Breast epithelium (tissue), 3 donors: ENCODE data around the gene ASCC3.

Experiments used
- POLR2AphosphoS5 ChIP-seq, 3 donors: sonication (generic); formaldehyde crosslinking; IDR thresholded peaks; one replicate each; pipeline ENCODE4 v1.6.1; 2017; ENCODE audit warnings: antibody characterized with exemption in 3 of 3
- TF ChIP-seq, protein P1 (sequence below), 3 donors: fragments of 450-650 bp; IDR thresholded peaks; one replicate each; pipeline ENCODE4 v1.5.1; 2016 to 2017; ENCODE audit warnings: antibody characterized with exemption in 3 of 3, mild to moderate bottlenecking in 3 of 3, moderate library complexity in 3 of 3

- TF ChIP-seq POLR2AphosphoS5 (IDR thresholded peaks at IDR 0.05): no peak
- TF ChIP-seq, protein P1, sequence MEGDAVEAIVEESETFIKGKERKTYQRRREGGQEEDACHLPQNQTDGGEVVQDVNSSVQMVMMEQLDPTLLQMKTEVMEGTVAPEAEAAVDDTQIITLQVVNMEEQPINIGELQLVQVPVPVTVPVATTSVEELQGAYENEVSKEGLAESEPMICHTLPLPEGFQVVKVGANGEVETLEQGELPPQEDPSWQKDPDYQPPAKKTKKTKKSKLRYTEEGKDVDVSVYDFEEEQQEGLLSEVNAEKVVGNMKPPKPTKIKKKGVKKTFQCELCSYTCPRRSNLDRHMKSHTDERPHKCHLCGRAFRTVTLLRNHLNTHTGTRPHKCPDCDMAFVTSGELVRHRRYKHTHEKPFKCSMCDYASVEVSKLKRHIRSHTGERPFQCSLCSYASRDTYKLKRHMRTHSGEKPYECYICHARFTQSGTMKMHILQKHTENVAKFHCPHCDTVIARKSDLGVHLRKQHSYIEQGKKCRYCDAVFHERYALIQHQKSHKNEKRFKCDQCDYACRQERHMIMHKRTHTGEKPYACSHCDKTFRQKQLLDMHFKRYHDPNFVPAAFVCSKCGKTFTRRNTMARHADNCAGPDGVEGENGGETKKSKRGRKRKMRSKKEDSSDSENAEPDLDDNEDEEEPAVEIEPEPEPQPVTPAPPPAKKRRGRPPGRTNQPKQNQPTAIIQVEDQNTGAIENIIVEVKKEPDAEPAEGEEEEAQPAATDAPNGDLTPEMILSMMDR (IDR thresholded peaks at IDR 0.05): no peak
Observed at GRCh38 chr6:100599088-100599770, 281.9 kb downstream of the ASCC3 start.
